H9 (cell line): ENCODE measurements around the gene UBALD2. TPM values are rescaled to one million over a fixed set of nuclear protein-coding genes. Genes with fewer than 3 reads are reported as not detected.
A peak's percentile ranks its signal among the peaks of the same experiment; 100 is the strongest.

Experiments used
- DNase-seq: peaks from one replicate; pipeline ENCODE4 v3.0.0-alpha.2; 2017
- H2AFZ ChIP-seq: one replicate; pipeline ENCODE4 v1.6.1; 2013; ENCODE audit warnings: mild to moderate bottlenecking, low read length, control low read depth, moderate library complexity
- H2AK5ac ChIP-seq: 2 replicates; pipeline ENCODE4 v1.6.1; 2013; ENCODE audit warnings: low read length, control low read depth, mixed read lengths; ENCODE audit not compliant: insufficient read length
- H2BK120ac ChIP-seq: one replicate; pipeline ENCODE4 v1.6.1; 2013; ENCODE audit warnings: low read depth, mild to moderate bottlenecking, low read length, control low read depth, inconsistent platforms; ENCODE audit not compliant: poor library complexity, severe bottlenecking
- H2BK12ac ChIP-seq: 2 replicates; pipeline ENCODE4 v1.6.1; 2013; ENCODE audit warnings: low read length, control low read depth, mixed read lengths, low read depth; ENCODE audit not compliant: insufficient read length
- H2BK15ac ChIP-seq: 2 replicates; pipeline ENCODE4 v1.6.1; 2013; ENCODE audit warnings: low read depth, low read length, control low read depth
- H2BK20ac ChIP-seq: one replicate; pipeline ENCODE4 v1.6.1; 2013; ENCODE audit warnings: low read depth, mild to moderate bottlenecking, low read length, control low read depth, inconsistent platforms; ENCODE audit not compliant: poor library complexity, severe bottlenecking
- H2BK5ac ChIP-seq: 2 replicates; pipeline ENCODE4 v1.6.1; 2013; ENCODE audit warnings: low read length, control low read depth, mixed read lengths; ENCODE audit not compliant: insufficient read length
- H3K14ac ChIP-seq: 2 replicates; pipeline ENCODE4 v1.6.1; 2013; ENCODE audit warnings: low read length, control low read depth; ENCODE audit not compliant: insufficient read depth
- H3K18ac ChIP-seq: 2 replicates; pipeline ENCODE4 v1.6.1; 2013; ENCODE audit warnings: low read depth, mild to moderate bottlenecking, mixed read lengths, low read length, control low read depth; ENCODE audit not compliant: insufficient read length
- H3K23ac ChIP-seq: 2 replicates; pipeline ENCODE4 v1.6.1; 2013; ENCODE audit warnings: low read length, control low read depth, mixed read lengths, low read depth; ENCODE audit not compliant: insufficient read length
- H3K23me2 ChIP-seq: 2 replicates; pipeline ENCODE4 v1.6.1; 2013; ENCODE audit warnings: low read depth, mild to moderate bottlenecking, mixed read lengths, low read length, control low read depth; ENCODE audit not compliant: insufficient read length, poor library complexity, severe bottlenecking
- H3K27ac ChIP-seq: 2 replicates; pipeline ENCODE4 v1.5.1; 2013; ENCODE audit warnings: low read length, control low read depth, mixed read lengths, low read depth; ENCODE audit not compliant: insufficient read length
- H3K27me3 ChIP-seq: 2 replicates; pipeline ENCODE4 v1.6.1; 2013; ENCODE audit warnings: low read length, control low read depth, inconsistent platforms; ENCODE audit not compliant: insufficient read depth
- H3K4ac ChIP-seq: 2 replicates; pipeline ENCODE4 v1.6.1; 2013; ENCODE audit warnings: low read depth, mild to moderate bottlenecking, control low read depth, inconsistent platforms, low read length, moderate library complexity
- H3K4me1 ChIP-seq: 2 replicates; pipeline ENCODE4 v1.6.1; 2013; ENCODE audit warnings: low read length, control low read depth, inconsistent platforms; ENCODE audit not compliant: insufficient read depth
- H3K4me2 ChIP-seq: 2 replicates; pipeline ENCODE4 v1.6.1; 2013; ENCODE audit warnings: low read length, control low read depth, mixed read lengths; ENCODE audit not compliant: insufficient read length, insufficient read depth
- H3K56ac ChIP-seq: 2 replicates; pipeline ENCODE4 v1.6.1; 2013; ENCODE audit warnings: low read depth, mild to moderate bottlenecking, mixed read lengths, low read length, control low read depth; ENCODE audit not compliant: insufficient read length
- H3K79me1 ChIP-seq: 2 replicates; pipeline ENCODE4 v1.6.1; 2013; ENCODE audit warnings: low read depth, mild to moderate bottlenecking, moderate library complexity, low read length, control low read depth, inconsistent platforms; ENCODE audit not compliant: insufficient read depth, poor library complexity, severe bottlenecking
- H3K79me2 ChIP-seq: 2 replicates; pipeline ENCODE4 v1.6.1; 2013; ENCODE audit warnings: low read length, control low read depth, inconsistent platforms; ENCODE audit not compliant: insufficient read depth
- H3K9ac ChIP-seq: 2 replicates; pipeline ENCODE4 v1.6.1; 2013; ENCODE audit warnings: low read length, control low read depth, mixed read lengths; ENCODE audit not compliant: insufficient read length; ENCODE audit errors: extremely low read depth
- H3K9me3 ChIP-seq: one replicate; pipeline ENCODE4 v1.6.1; 2013; ENCODE audit warnings: low read depth, low read length, inconsistent platforms; ENCODE audit not compliant: control insufficient read depth
- H3T11ph ChIP-seq: one replicate; pipeline ENCODE4 v1.6.1; 2013; ENCODE audit warnings: mild to moderate bottlenecking, low read length, control low read depth, inconsistent platforms
- H4K20me1 ChIP-seq: one replicate; pipeline ENCODE4 v1.6.1; 2013; ENCODE audit not compliant: control insufficient read depth, insufficient read length, insufficient read depth
- H4K5ac ChIP-seq: 2 replicates; pipeline ENCODE4 v1.6.1; 2013; ENCODE audit warnings: low read depth, mild to moderate bottlenecking, mixed read lengths, low read length, control low read depth; ENCODE audit not compliant: insufficient read length
- H4K8ac ChIP-seq: replicated peaks from 2 replicates; pipeline ENCODE4 v1.6.1; 2013; ENCODE audit warnings: low read length, control low read depth, mixed read lengths, low read depth; ENCODE audit not compliant: insufficient read length
- H4K91ac ChIP-seq: 2 replicates; pipeline ENCODE4 v1.6.1; 2013; ENCODE audit warnings: low read depth, mild to moderate bottlenecking, moderate library complexity, mixed read lengths, low read length, control low read depth; ENCODE audit not compliant: insufficient read length
- H3K27ac Mint-ChIP-seq, 3 experiments: 2 replicates in 2 of 3; 3 replicates in 1 of 3; pipeline ENCODE4 v1.8.0; 2020 to 2021; ENCODE audit warnings: mixed read lengths in 3 of 3, mild to moderate bottlenecking in 1 of 3, moderate library complexity in 1 of 3
- H3K27me3 Mint-ChIP-seq: 2 replicates; pipeline ENCODE4 v1.8.0; 2021; ENCODE audit warnings: low read depth, mild to moderate bottlenecking, moderate library complexity, mixed read lengths
- H3K36me3 Mint-ChIP-seq, 3 experiments: 2 replicates in 2 of 3; 3 replicates in 1 of 3; pipeline ENCODE4 v1.8.0; 2020 to 2021; ENCODE audit warnings: low read depth in 3 of 3, mixed read lengths in 3 of 3; ENCODE audit not compliant: insufficient read depth in 1 of 3
- H3K4me1 Mint-ChIP-seq, 2 experiments: 2 replicates each; pipeline ENCODE4 v1.8.0; 2020; ENCODE audit warnings: mixed read lengths in 2 of 2
- H3K4me3 Mint-ChIP-seq, 2 experiments: 2 replicates in 1 of 2; 3 replicates in 1 of 2; pipeline ENCODE4 v1.8.0; 2020 to 2021; ENCODE audit warnings: mild to moderate bottlenecking in 2 of 2, mixed read lengths in 2 of 2, moderate library complexity in 1 of 2
- H3K9me3 Mint-ChIP-seq, 2 experiments: 2 replicates in 1 of 2; 3 replicates in 1 of 2; pipeline ENCODE4 v1.8.0; 2020; ENCODE audit warnings: mild to moderate bottlenecking in 2 of 2, mixed read lengths in 2 of 2, moderate library complexity in 1 of 2
- CTCF ChIP-seq: fragments of 200-600 bp; sonication (generic); conservative IDR thresholded peaks from 3 replicates; pipeline ENCODE4 v1.8.0; 2021; ENCODE audit warnings: antibody characterized with exemption, mild to moderate bottlenecking
- WGBS: extraction: QIAGEN DNeasy Blood & Tissue Kit; methylation state at CpG from one replicate; pipeline ENCODE4 v1.1.7; 2013; ENCODE audit warnings: missing lambda C conversion rate, low lambda C conversion rate, mixed read lengths; ENCODE audit not compliant: insufficient read length; ENCODE audit errors: extremely low coverage; 5-methylcytosine and 5-hydroxymethylcytosine counted together
- total RNA-seq: library from RNA; stranded (reverse); gene quantifications from 2 replicates; pipeline ENCODE4 v1.2.1, GENCODE V29; 2021

The UBALD2 gene
- total RNA-seq, 1 experiment from 2014 or later = 25.8 TPM

GRCh38 chr17:76276461-76277299 lies 11.5 kb downstream of the UBALD2 start:
- DNase-seq = no peak
- WGBS = no CpG with 5 or more reads among the region's 19 CpGs
- no peak overlapping the region for H2BK20ac ChIP-seq

More at GRCh38 chr17:76276461-76277299, 11.5 kb downstream of the UBALD2 start:
- Histone ChIP-seq H4K20me1 (no peaks in the 10 kb centered on the region), H3K79me2 (no peaks in the 10 kb centered on the region), H3K56ac (no peak overlapping the region), H3K23me2 (no peaks in the 10 kb centered on the region), H3K27me3 (no peaks in the 10 kb centered on the region), H2AFZ (no peak overlapping the region), H2BK12ac (no peak overlapping the region), H3K14ac (no peak overlapping the region), H2BK15ac (no peak overlapping the region), H2AK5ac (no peak overlapping the region), H2BK5ac (no peak overlapping the region), H4K91ac (no peak overlapping the region), H3T11ph (no peak overlapping the region), H3K4me2 (no peak overlapping the region), H3K4me1 (no peaks in the 10 kb centered on the region; the same call in 1 of the 2 replicates), H3K79me1 (no peaks in the 10 kb centered on the region), H3K27ac (no peak overlapping the region), H3K9ac (no peak overlapping the region), H3K23ac (no peak overlapping the region), H4K5ac (no peak overlapping the region), H3K9me3 (no peaks in the 10 kb centered on the region), H3K4ac (no peak overlapping the region), H4K8ac (no peak overlapping the region), H2BK120ac (no peak overlapping the region), H3K18ac (no peak overlapping the region)
- H3K36me3 Mint-ChIP-seq = no peaks in the 10 kb centered on the region
- peak overlapping the region; percentile 81 to 94 (median 92); a peak in 4 of 7 replicates for H3K27ac Mint-ChIP-seq
- peaks cover 6 to 21% of the 10 kb centered on the region in 2 experiments for H3K4me1 Mint-ChIP-seq
- H3K9me3 Mint-ChIP-seq = no peaks in the 10 kb centered on the region
- peaks cover 1% of the 10 kb centered on the region; the same call in 1 of the 2 replicates for H3K27me3 Mint-ChIP-seq
- H3K4me3 Mint-ChIP-seq = no peak overlapping the region
- TF ChIP-seq CTCF = no peak
